G401 (cell line): ENCODE results near the gene PLCB1. TPM values are rescaled to one million over a fixed set of nuclear protein-coding genes. Genes with fewer than 3 reads are reported as not detected.

Source experiments
- DNase-seq: peaks from one replicate; pipeline ENCODE4 v3.0.0-alpha.2; 2015; ENCODE audit warnings: low spot score
- in situ Hi-C: cut with HindIII; loops from 2 replicates; pipeline ENCODE4 v1.10.0; 2016; ENCODE audit warnings: low sequenced_read_pairs, mixed read lengths
- total RNA-seq: library from RNA; depleted of rRNA; stranded (reverse); fragments of >200 nt; shearing (Covaris generic); gene quantifications from 2 replicates; pipeline ENCODE4 v1.2.3, GENCODE V29; 2014

Gene PLCB1
- total RNA-seq, 1 experiment from 2014 or later, result not detected

DNA sequence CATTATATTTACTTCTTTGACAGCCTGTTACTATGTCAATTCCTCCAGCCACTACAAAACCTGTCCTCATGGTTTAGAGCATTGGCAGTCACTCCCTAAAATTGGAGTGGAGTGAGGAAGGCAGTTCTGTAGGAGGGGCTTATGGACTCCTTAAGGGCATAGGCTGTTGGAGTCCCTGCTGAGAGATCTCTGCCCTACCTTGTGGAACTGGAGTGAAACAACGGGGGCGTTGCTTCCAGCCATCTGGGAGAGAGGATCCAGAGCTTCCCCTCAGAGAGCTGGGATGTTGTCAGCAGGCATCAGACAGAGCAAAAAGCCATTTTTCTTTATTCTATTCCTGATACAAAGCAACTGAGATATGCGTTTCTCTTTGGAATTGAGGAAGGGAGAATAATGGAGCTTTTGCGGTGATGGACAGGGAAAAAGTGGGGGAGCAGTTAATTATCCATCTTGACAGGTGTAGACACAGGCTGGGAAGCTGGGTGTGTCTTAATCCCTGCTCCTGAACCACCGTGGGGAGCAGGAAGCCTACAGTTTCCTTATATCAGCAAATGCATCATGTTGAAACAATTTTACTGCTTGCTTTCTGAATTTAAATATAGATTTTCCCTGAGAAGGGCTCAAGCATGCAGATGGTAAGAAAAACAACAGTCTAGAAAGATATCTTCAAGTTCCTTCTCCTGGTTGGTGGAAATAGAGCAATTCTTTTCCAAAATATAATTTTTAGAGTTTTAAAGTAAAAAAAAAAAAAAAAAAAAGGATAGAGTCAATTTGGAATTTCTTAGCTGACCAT is 402.5 kb downstream of the PLCB1 start:
- in situ Hi-C loops, result no loop called here
- no peak for DNase-seq

DNA sequence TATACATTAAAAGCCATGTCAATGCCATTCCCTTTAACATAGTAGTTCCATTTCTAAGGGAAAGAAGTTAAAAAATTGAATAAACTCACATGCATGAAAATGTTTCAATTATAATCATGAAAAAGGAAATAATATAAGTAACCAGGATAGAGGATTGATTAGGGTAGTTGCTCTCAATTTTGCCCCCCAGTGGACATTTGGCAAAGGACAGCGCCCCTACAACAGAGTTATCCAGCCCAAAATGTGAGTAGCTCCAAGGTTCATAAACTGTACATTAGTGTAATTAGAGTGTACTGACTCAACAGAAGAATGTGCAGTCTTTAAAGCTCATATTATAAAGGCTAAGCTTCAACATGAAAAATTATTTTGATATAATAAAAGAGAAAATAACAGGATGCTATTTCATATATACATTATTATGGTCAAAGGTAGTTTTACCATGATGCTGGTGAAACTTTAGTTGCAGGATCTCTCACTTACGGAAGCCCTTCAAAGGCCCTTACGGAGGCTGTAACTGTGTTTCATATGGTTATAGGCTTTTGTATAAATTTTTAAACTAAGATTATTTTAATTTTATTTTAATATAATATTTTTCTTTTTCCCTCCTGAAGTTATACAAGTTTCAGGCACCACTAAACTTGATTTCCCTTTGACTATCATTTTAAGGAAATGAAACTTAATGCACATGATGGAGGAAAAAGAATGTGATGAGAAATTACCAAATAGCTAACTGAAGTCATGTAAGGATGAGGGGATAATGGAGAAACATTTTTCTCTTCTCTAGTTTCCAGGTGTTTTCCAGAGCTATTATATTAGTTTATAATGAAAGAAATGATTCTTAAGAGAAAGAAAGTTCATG is 403.6 kb downstream of the PLCB1 start:
- in situ Hi-C loops, result no loop called here

DNA sequence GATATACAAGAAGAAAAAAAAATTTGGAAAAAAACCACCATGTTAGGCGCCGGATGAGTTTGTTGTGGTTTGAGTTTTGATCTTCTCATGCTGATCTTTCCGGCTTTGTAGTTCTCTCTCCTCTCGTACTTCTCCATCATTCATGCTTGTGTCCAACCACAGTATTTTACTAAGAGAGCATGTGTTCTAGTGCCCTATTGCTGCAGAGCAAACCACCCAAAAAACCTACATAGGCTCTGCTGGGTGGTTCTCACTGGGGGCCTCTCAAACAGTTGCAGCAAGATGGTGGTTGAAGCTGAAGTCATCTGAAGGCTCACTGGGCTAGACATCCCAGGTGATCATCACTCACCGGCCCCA is 404.2 kb downstream of the PLCB1 start:
- DNase-seq, result no peak
- in situ Hi-C loops, result no loop called here

More for the DNA sequence above, 403.6 kb downstream of the PLCB1 start:
- DNase-seq, result no peak

DNA sequence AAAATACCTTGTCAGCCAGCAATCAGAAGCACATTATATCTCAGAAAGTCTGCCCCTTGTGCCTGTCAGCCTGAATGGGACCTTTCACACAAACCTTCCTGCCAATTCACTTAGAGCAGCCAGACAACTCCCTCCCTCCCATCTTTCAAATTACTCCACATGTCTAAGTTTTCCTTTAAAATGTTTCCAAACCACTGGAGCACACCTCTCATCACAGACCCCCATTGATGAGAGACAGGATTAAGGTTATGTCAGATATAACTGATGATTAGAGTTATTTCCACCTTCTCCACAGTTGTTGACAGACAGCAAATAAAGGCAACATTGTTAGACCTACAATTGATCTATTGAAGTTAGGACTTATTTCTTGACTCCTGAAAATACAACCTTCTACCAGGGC is 408.4 kb downstream of the PLCB1 start:
- in situ Hi-C loops, result no loop called here
- no peak for DNase-seq

GRCh38 chr20:8542110-8542486 is 410.0 kb downstream of the PLCB1 start:
- in situ Hi-C loops, result no loop called here
- no peak for DNase-seq

DNA sequence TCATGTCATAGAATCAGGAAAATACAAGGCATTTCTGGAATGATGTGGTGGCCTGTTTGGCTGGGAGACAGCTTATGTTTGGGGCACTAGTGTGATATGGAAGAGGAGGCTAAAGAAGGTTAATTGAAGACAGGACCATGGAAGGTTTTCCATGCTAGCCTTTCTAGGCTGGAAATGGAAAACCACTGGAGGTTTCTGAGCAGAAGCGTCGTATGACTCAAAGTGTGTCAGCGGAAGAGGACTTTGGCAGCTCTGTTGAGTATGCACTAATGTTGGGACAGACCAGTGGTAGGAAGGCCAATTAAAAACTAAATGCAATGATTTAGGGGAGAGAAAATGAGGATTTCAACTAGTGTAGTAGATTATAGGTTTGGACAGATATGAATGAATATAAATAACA is 413.1 kb downstream of the PLCB1 start:
- DNase-seq, result no peak
- in situ Hi-C loops, result no loop called here

- DNase-seq, result no peak
- in situ Hi-C loops, result no loop called here
Observed at GRCh38 chr20:8547035-8547650, 415.1 kb downstream of the PLCB1 start.

DNA sequence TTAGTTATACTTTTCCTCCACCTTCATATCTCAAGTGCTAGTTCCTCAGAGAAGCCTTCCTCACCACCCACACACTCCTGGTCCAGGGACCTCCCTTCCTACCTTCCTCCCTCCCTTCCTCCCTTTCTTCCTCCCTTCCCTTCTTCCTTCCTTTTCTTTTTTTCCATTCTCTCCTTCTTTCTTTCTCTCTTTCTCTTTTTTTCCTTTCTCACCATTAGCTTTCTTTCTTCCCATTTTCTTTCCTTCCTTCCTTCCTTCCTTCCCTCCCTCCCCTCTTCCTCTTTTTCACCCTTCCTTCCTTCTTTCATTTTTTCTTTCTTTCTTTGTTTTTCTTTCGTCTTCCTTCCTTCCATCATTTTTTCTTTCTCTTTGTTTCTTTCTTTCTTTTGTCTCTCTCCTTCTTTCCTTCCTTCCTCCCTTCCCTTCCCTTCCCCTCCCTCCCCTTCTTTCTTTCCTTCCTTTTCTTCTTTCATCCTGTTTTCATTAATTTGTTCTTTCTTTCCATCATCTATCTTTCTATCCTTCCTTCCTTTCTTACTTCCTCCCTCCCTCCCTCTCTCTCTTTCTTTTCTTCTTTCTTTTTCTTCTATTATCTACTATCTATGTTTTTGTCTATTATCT is 416.0 kb downstream of the PLCB1 start:
- in situ Hi-C loops, result no loop called here
- DNase-seq, result no peak

- no peak for DNase-seq
- in situ Hi-C loops, result no loop called here
Observed at GRCh38 chr20:8549192-8549591, 417.1 kb downstream of the PLCB1 start.

GRCh38 chr20:8557711-8558110 is 425.6 kb downstream of the PLCB1 start:
- no peak for DNase-seq
- in situ Hi-C loops, result no loop called here

- in situ Hi-C loops, result no loop called here
- no peak for DNase-seq
Observed at GRCh38 chr20:8562356-8562755, 430.3 kb downstream of the PLCB1 start.

- no peak for DNase-seq
- in situ Hi-C loops, result no loop called here
Observed at GRCh38 chr20:8568075-8568474, 436.0 kb downstream of the PLCB1 start.

GRCh38 chr20:8569766-8570165 is 437.7 kb downstream of the PLCB1 start:
- in situ Hi-C loops, result no loop called here
- DNase-seq, result no peak

DNA sequence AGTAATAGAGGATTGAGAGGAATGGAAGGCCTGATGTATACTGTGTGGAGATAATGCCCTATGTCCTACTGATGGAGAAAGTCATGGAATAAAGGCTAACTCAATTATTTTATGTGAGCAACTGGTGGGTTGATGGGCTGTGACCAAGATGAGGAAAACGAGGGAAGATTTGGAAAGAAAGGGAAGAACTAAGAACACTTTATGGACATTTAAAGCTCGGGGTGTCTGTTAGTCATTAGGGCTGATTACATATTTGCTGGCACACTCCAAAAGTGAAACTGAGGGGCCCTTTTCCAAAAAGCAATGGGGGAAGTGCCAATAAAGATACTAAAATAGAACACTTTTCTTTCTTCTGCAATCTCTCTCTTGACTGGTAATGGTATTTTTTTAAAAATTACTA is 439.5 kb downstream of the PLCB1 start:
- DNase-seq, result no peak
- in situ Hi-C loops, result no loop called here

- DNase-seq, result no peak
- in situ Hi-C loops, result no loop called here
Observed at GRCh38 chr20:8573686-8574085, 441.6 kb downstream of the PLCB1 start.

- in situ Hi-C loops, result no loop called here
- DNase-seq, result no peak
Observed at GRCh38 chr20:8575114-8575513, 443.0 kb downstream of the PLCB1 start.

DNA sequence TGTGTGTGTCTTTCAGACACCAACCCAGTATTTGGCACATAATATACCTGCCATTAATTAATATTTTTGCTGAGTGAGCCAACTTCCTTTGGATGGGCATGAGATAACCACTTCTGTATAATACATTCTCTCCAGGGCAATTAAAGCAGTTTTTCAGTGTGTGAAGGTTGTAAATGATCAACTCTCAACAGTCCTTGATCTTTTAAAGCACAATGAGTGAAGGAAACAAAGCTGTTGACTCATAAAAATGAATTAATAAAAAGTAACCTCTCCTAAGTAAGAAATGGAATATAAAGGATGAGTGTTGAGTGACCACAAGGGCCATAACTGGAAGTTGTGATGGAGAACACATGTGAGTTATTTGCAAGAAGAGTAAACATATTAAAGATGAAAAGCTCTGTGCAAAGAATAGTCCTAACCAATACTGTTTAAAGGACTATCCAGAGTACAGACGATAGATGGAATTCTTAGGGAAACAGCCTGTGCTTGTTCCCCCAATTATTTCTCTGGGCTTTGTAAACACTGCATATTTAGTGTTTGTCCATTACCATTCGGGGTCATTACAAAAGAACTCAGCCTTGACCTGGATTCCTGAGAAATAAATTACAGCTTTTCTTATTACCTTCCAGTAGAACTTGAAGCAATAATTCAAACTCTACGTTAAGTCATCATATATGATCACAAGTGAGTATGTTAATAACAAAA is 446.2 kb downstream of the PLCB1 start:
- in situ Hi-C loops, result no loop called here
- DNase-seq, result no peak

DNA sequence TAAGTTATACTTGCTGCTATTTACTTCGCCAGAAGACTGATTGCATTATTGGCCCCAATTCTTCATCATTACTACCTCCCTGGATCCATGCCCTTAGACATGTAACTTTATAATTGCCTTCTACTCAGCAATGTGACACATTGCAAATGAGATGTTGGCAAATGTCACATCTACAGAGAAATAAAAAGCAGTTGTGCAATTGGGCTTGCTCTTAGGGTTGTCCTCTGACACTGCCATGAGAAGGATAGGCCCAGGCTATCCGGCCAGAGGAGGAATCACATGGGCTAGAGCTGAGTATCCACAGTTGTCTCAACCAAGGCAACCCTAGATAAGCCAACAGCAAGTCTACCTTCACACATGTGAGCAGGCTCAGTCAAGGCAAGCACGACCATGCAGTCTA is 447.0 kb downstream of the PLCB1 start:
- in situ Hi-C loops, result no loop called here
- DNase-seq, result no peak

- in situ Hi-C loops, result no loop called here
- no peak for DNase-seq
Observed at GRCh38 chr20:8581446-8582183, 449.5 kb downstream of the PLCB1 start.
